HepG2 (cell line): ENCODE measurements around the gene TBATA. TPM values are rescaled to one million over a fixed set of nuclear protein-coding genes. Genes with fewer than 3 reads are reported as not detected.

Source experiments
- ATAC-seq: fragments of 200-7000 bp; cut with Tn5 transposase; 3 replicates; pipeline ENCODE4 v1.9.1; 2020; ENCODE audit warnings: mild to moderate bottlenecking, moderate library complexity
- BruUV-seq: library from RNA; stranded (reverse); fragments of 400-500 nt; replicated peaks from 2 replicates; lab custom pipeline; 2021; lab: Mats Ljungman, UMichigan
- CTCF ChIA-PET: fragments of 300-600 bp; formaldehyde crosslinking; extraction: SDS; loops from one replicate; lab custom pipeline; 2021; ENCODE audit warnings: low total read pairs, inconsistent platforms, low intra/inter-chr PET ratio; lab: Yijun Ruan, JAX
- POLR2A ChIA-PET: fragments of 350-600 bp; sonication (Branson Sonifier 250); formaldehyde crosslinking; loops from one replicate; lab custom pipeline; 2020; ENCODE audit warnings: antibody characterized with exemption, inconsistent platforms; lab: Yijun Ruan, JAX
- DNase-seq: peaks from one replicate; pipeline ENCODE4 v3.0.0-alpha.2; 2015; ENCODE audit warnings: low spot score
- FAIRE-seq: peaks from 3 replicates; lab custom pipeline; 2011; peaks lifted over from hg19 to GRCh38; lab: Jason Lieb, UNC
- H2AFZ ChIP-seq: one replicate; pipeline ENCODE4 v1.6.1; 2011; ENCODE audit warnings: low read length, inconsistent platforms
- H3K27ac ChIP-seq: fragments of 300-600 bp; 3 replicates; pipeline ENCODE4 v1.8.0; 2011; ENCODE audit warnings: mixed run types, mild to moderate bottlenecking, mixed read lengths, low read length, inconsistent platforms; ENCODE audit not compliant: insufficient read depth; ENCODE audit errors: extremely low read length
- H3K27me3 ChIP-seq, 2 experiments: fragments of 200-600 bp in 1 of 2; 2 replicates in 1 of 2; 3 replicates in 1 of 2; pipeline versions ENCODE4 v1.6.0 to v1.8.0; 2011; ENCODE audit warnings: low read length in 2 of 2, mild to moderate bottlenecking in 2 of 2, moderate library complexity in 2 of 2, inconsistent platforms in 1 of 2; ENCODE audit not compliant: insufficient read depth in 2 of 2, control insufficient read depth in 1 of 2
- H3K36me3 ChIP-seq, 2 experiments: fragments of 200-600 bp in 1 of 2; replicated peaks in 1 of 2; 2 replicates in 1 of 2; 3 replicates in 1 of 2; pipeline versions ENCODE4 v1.5.1 to v1.8.0; 2011; ENCODE audit warnings: low read length in 2 of 2, inconsistent platforms in 1 of 2; ENCODE audit not compliant: insufficient read depth in 2 of 2, control insufficient read depth in 1 of 2
- H3K4me1 ChIP-seq: 2 replicates; pipeline ENCODE4 v1.5.1; 2012; ENCODE audit warnings: low read length, inconsistent platforms; ENCODE audit not compliant: insufficient read depth
- H3K4me2 ChIP-seq: 2 replicates; pipeline ENCODE4 v1.6.0; 2011; ENCODE audit warnings: low read depth, low read length, inconsistent platforms
- H3K4me3 ChIP-seq, 3 experiments: fragments of 200-600 bp in 1 of 3; sonication (generic), shearing (Covaris generic) in 1 of 3; replicated peaks in 1 of 3; 2 replicates each; pipeline ENCODE4 v1.5.1; 2011 to 2016; ENCODE audit warnings: low read length in 3 of 3, inconsistent platforms in 2 of 3, low read depth in 2 of 3, mild to moderate bottlenecking in 2 of 3, control low read depth in 1 of 3, mixed read lengths in 1 of 3; ENCODE audit not compliant: insufficient read depth in 1 of 3
- H3K79me2 ChIP-seq: one replicate; pipeline ENCODE4 v1.6.1; 2011; ENCODE audit warnings: low read length, inconsistent platforms; ENCODE audit not compliant: insufficient read depth
- H3K9ac ChIP-seq: 2 replicates; pipeline ENCODE4 v1.6.0; 2011; ENCODE audit warnings: mild to moderate bottlenecking, low read depth, low read length, inconsistent platforms; ENCODE audit not compliant: insufficient read depth
- H3K9me3 ChIP-seq: 2 replicates; pipeline ENCODE4 v1.5.1; 2012; ENCODE audit warnings: mild to moderate bottlenecking, low read length
- H4K20me1 ChIP-seq: 2 replicates; pipeline ENCODE4 v1.6.0; 2011; ENCODE audit warnings: inconsistent platforms, mild to moderate bottlenecking, low read length, moderate library complexity; ENCODE audit not compliant: insufficient read depth
- BCL6 ChIP-seq: IDR thresholded peaks from 2 replicates; pipeline ENCODE4 v1.6.1; 2016; ENCODE audit warnings: missing genetic modification reagents, missing compliant biosample characterization
- DNMT3B ChIP-seq: conservative IDR thresholded peaks from 2 replicates; pipeline ENCODE4 v1.6.1; 2016; ENCODE audit warnings: missing biosample characterization, control low read depth
- HNF4A ChIP-seq: sonication (generic); formaldehyde crosslinking; IDR thresholded peaks from 2 replicates; pipeline ENCODE4 v1.4.0; 2020; ENCODE audit warnings: missing genetic modification reagents
- MEF2D ChIP-seq: sonication (generic); formaldehyde crosslinking; IDR thresholded peaks from 2 replicates; pipeline ENCODE4 v1.5.1; 2020; ENCODE audit warnings: mild to moderate bottlenecking, missing genetic modification reagents
- MTA3 ChIP-seq: sonication (generic); formaldehyde crosslinking; IDR thresholded peaks from 2 replicates; pipeline ENCODE4 v1.4.0; 2020; ENCODE audit warnings: missing genetic modification reagents
- SOX13 ChIP-seq, 3 experiments: fragments of 450-650 bp in 1 of 3; sonication (generic) in 1 of 3; formaldehyde crosslinking in 1 of 3; IDR thresholded peaks in 2 of 3; conservative IDR thresholded peaks in 1 of 3; 2 replicates each; pipeline versions ENCODE4 v1.5.0 to v1.6.1; 2016 to 2020; ENCODE audit warnings: antibody characterized with exemption in 1 of 3, mild to moderate bottlenecking in 1 of 3, missing compliant biosample characterization in 1 of 3, missing genetic modification reagents in 1 of 3, moderate library complexity in 1 of 3
- SOX6 ChIP-seq, 2 experiments: fragments of 450-650 bp in 1 of 2; sonication (generic) in 1 of 2; formaldehyde crosslinking in 1 of 2; IDR thresholded peaks; 2 replicates each; pipeline versions ENCODE4 v1.4.0 to v1.6.1; 2017 to 2020; ENCODE audit warnings: antibody characterized with exemption in 1 of 2, mild to moderate bottlenecking in 1 of 2, missing genetic modification reagents in 1 of 2
- STAG1 ChIP-seq: sonication (generic); formaldehyde crosslinking; IDR thresholded peaks from 2 replicates; pipeline ENCODE4 v1.4.0; 2020; ENCODE audit warnings: missing genetic modification reagents
- TBX2 ChIP-seq: sonication (generic); formaldehyde crosslinking; IDR thresholded peaks from 2 replicates; pipeline ENCODE4 v1.5.0; 2020; ENCODE audit warnings: missing genetic modification reagents, mild to moderate bottlenecking, borderline replicate concordance
- TBX3 ChIP-seq: fragments of 450-650 bp; IDR thresholded peaks from 2 replicates; pipeline ENCODE4 v1.6.1; 2017; ENCODE audit warnings: antibody characterized with exemption, mild to moderate bottlenecking, inconsistent platforms, borderline replicate concordance
- ZBTB46 ChIP-seq: sonication (generic); formaldehyde crosslinking; IDR thresholded peaks from 2 replicates; pipeline ENCODE4 v1.4.0; 2020; ENCODE audit warnings: mild to moderate bottlenecking, missing genetic modification reagents, borderline replicate concordance
- WGBS: methylation state at CpG from one replicate; pipeline ENCODE4 v1.1.6; 2017; ENCODE audit warnings: low lambda C conversion rate; 5-methylcytosine and 5-hydroxymethylcytosine counted together
- in situ Hi-C: cut with HindIII; loops from 2 replicates; pipeline ENCODE4 v1.10.0; 2017; ENCODE audit warnings: low pct_unique_long_range_greater_than_20kb; ENCODE audit not compliant: extremely low pct_ligation_motif_present
- intact Hi-C: fragments of 100-400 bp; cut with micrococcal nuclease; formaldehyde crosslinking; loops from one replicate; pipeline ENCODE4 v1.10.0; 2022; ENCODE audit not compliant: unreplicated experiment
- polyA plus RNA-seq, 8 experiments: library from polyadenylated mRNA; depleted of rRNA in 3 of 8; stranded (reverse) in 7 of 8; unstranded in 1 of 8; fragments of >200 nt; fragmentation: Illumina TruSeq in 4 of 8; extraction: Trizol in 4 of 8; gene quantifications; 2 replicates each; pipeline versions ENCODE4 v1.2.1 to v1.2.3, GENCODE V29; 2011 to 2016; ENCODE audit warnings: low read depth in 4 of 8, missing spikeins in 1 of 8, mixed read lengths in 1 of 8; ENCODE audit not compliant: insufficient read depth in 1 of 8
- total RNA-seq, 5 experiments: library from RNA; depleted of rRNA; stranded (reverse); fragments of >200 nt; fragmentation: Illumina TruSeq; extraction: Trizol; gene quantifications; 2 replicates each; pipeline ENCODE4 v1.2.3, GENCODE V29; 2016; ENCODE audit warnings: low read depth in 1 of 5
- TF ChIP-seq, protein P1 (sequence below): IDR thresholded peaks from 2 replicates; pipeline ENCODE4 v1.4.0; 2020; ENCODE audit warnings: mild to moderate bottlenecking, missing genetic modification reagents

Gene TBATA
- total and polyA plus RNA-seq, 2 of the 13 experiments (the other 11 are each of a cell fraction or from before 2014, with no cell fraction given) = not detected

DNA sequence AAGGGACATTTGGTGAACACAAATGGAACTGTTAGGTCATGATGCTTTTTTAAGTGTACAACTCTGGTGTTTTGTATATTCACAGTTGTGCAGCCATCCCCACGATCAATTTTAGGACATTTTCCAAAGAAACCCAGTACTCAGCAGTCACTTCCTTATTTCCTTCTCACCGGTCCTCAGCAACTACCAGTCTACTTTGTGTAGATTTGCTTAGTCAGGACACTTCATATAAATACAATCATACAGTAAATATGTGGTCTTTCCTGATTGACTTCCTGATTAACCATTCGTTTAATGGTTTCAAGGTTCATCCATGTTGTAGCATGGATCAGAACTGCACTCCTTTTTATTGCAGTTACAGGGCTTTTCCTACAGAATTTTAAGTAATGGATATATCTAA is 45.0 kb upstream of the TBATA start:
- no peak for TF ChIP-seq ZBTB46
- Histone ChIP-seq H4K20me1 (no peaks in the 10 kb centered on the region), H3K4me1 (peaks cover 48% of the 10 kb centered on the region), H3K4me2 (no peak overlapping the region), H3K27ac (peak overlapping the region; percentile 34), H3K79me2 (peaks cover 12% of the 10 kb centered on the region), H2AFZ (no peak overlapping the region), H3K4me3 (no peak overlapping the region), H3K9me3 (no peaks in the 10 kb centered on the region), H3K36me3 (peaks cover 0 to 9% of the 10 kb centered on the region in 2 experiments; a peak in 4 of 5 replicates), H3K9ac (no peak overlapping the region), H3K27me3 (no peaks in the 10 kb centered on the region)
- FAIRE-seq (no peak), DNase-seq (no peak), ATAC-seq (no peak)
- in situ Hi-C loops = no loop called here
- intact Hi-C loops = no loop called here
- POLR2A ChIA-PET = interaction anchor here (1.0 kb wide), 1 partner anchor 11 kb away, joined by 3 read pairs; no protein-coding TSS in a partner anchor
- CTCF ChIA-PET = no interaction called here
- WGBS = 73% methylated on average over 3 of the region's 3 CpGs
- BruUV-seq = no TSS peak

- peaks cover 12% of the 10 kb centered on the region for H3K79me2 ChIP-seq
- intact Hi-C loops = no loop called here
- ATAC-seq = peak; percentile 71
Measured at GRCh38 chr10:70829543-70829942, 44.4 kb upstream of the TBATA start.

More at GRCh38 chr10:70829543-70829942, 44.4 kb upstream of the TBATA start:
- peaks cover 41% of the 10 kb centered on the region for H3K4me1 ChIP-seq
- 41% methylated on average over 5 of the region's 5 CpGs for whole genome bisulfite sequencing
- peaks cover 0 to 12% of the 10 kb centered on the region in 2 experiments; a peak in 4 of 5 replicates for H3K36me3 ChIP-seq
- in situ Hi-C loops = no loop called here
- no peak for FAIRE-seq
- no peaks in the 10 kb centered on the region for H4K20me1 ChIP-seq
- no TSS peak for BruUV-seq
- no peaks in the 10 kb centered on the region for H3K9me3 ChIP-seq
- H3K4me3 ChIP-seq = no peak overlapping the region
- TF ChIP-seq MEF2D (CRISPR knock-in tag) (peak; percentile 91), MTA3 (no peak), DNMT3B (CRISPR knock-in tag) (no peak), TBX2 (peak; percentile 31; the same call in 1 of the 2 replicates), SOX13 (IDR thresholded peaks at IDR 0.05) (no peak), SOX13 (CRISPR knock-in tag; conservative IDR thresholded peaks at IDR 0.05 in 1 of 2, IDR thresholded peaks at IDR 0.05 in 1 of 2) (peak in 1 of 2 experiments; percentile 20; a peak in 1 of 4 replicates), TBX3 (0 out of 2 replicates have a peak, but pooled peaks have one; percentile 18), STAG1 (CRISPR knock-in tag) (no peak), HNF4A (peak; percentile 64), SOX6 (IDR thresholded peaks at IDR 0.05) (no peak), SOX6 (CRISPR knock-in tag; IDR thresholded peaks at IDR 0.05) (0 out of 2 replicates have a peak, but pooled peaks have one; percentile 17), BCL6 (CRISPR knock-in tag) (peak; percentile 89)
- TF ChIP-seq, protein P1, sequence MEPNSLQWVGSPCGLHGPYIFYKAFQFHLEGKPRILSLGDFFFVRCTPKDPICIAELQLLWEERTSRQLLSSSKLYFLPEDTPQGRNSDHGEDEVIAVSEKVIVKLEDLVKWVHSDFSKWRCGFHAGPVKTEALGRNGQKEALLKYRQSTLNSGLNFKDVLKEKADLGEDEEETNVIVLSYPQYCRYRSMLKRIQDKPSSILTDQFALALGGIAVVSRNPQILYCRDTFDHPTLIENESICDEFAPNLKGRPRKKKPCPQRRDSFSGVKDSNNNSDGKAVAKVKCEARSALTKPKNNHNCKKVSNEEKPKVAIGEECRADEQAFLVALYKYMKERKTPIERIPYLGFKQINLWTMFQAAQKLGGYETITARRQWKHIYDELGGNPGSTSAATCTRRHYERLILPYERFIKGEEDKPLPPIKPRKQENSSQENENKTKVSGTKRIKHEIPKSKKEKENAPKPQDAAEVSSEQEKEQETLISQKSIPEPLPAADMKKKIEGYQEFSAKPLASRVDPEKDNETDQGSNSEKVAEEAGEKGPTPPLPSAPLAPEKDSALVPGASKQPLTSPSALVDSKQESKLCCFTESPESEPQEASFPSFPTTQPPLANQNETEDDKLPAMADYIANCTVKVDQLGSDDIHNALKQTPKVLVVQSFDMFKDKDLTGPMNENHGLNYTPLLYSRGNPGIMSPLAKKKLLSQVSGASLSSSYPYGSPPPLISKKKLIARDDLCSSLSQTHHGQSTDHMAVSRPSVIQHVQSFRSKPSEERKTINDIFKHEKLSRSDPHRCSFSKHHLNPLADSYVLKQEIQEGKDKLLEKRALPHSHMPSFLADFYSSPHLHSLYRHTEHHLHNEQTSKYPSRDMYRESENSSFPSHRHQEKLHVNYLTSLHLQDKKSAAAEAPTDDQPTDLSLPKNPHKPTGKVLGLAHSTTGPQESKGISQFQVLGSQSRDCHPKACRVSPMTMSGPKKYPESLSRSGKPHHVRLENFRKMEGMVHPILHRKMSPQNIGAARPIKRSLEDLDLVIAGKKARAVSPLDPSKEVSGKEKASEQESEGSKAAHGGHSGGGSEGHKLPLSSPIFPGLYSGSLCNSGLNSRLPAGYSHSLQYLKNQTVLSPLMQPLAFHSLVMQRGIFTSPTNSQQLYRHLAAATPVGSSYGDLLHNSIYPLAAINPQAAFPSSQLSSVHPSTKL (CRISPR knock-in tag) = 0 out of 2 replicates have a peak, but pooled peaks have one; percentile 22
- no peak overlapping the region for H3K4me2 ChIP-seq
- H3K27ac ChIP-seq = peak overlapping the region; percentile 34
- DNase-seq = peak; percentile 48
- CTCF ChIA-PET = no interaction called here
- no peak overlapping the region for H2AFZ ChIP-seq
- H3K9ac ChIP-seq = no peak overlapping the region
- H3K27me3 ChIP-seq = no peaks in the 10 kb centered on the region
- POLR2A ChIA-PET = interaction anchor here (1.0 kb wide), 1 partner anchor 10 kb away, joined by 3 read pairs; no protein-coding TSS in a partner anchor
